B cell (primary cell): ENCODE results near the gene FAM118B.

Experiments used
- CTCF ChIP-seq: fragments of 200-600 bp; IDR thresholded peaks from one replicate; pipeline ENCODE4 v1.8.0; 2022; ENCODE audit warnings: antibody characterized with exemption, mild to moderate bottlenecking
- EZH2 ChIP-seq: IDR thresholded peaks from 2 replicates; pipeline ENCODE4 v1.6.1; 2012; ENCODE audit warnings: borderline replicate concordance, low read depth, mild to moderate bottlenecking, moderate library complexity, low read length; ENCODE audit not compliant: insufficient read depth, poor library complexity, severe bottlenecking

GRCh38 chr11:126225295-126225665 lies 13.7 kb downstream of the FAM118B start:
- TF ChIP-seq CTCF (no peak), EZH2 (no peak)
